Ectodermal cell (in vitro differentiated cells): Measurements from ENCODE around the gene ADSL.
"Not testable (repeated sequence)": the region's sequence is repeated elsewhere in the genome, so short reads cannot be mapped to it uniquely, and the experiment has no call there.

Source experiments
- H3K27ac ChIP-seq: 2 replicates; pipeline ENCODE4 v1.7.0; 2013; ENCODE audit warnings: mild to moderate bottlenecking, low read depth, low read length; ENCODE audit not compliant: insufficient read depth, poor library complexity, severe bottlenecking
- H3K27me3 ChIP-seq: 2 replicates; pipeline ENCODE4 v1.7.0; 2013; ENCODE audit warnings: mild to moderate bottlenecking, low read length; ENCODE audit not compliant: insufficient read depth, control insufficient read depth, poor library complexity, severe bottlenecking
- H3K36me3 ChIP-seq: one replicate; pipeline ENCODE4 v1.7.0; 2013; ENCODE audit warnings: low read length; ENCODE audit not compliant: control insufficient read depth, insufficient read depth
- H3K4me1 ChIP-seq: one replicate; pipeline ENCODE4 v1.7.0; 2013; ENCODE audit warnings: low read length; ENCODE audit not compliant: control insufficient read depth, insufficient read depth
- H3K4me3 ChIP-seq: 2 replicates; pipeline ENCODE4 v1.7.0; 2013; ENCODE audit warnings: low read depth, low read length, control low read depth; ENCODE audit not compliant: insufficient read depth
- H3K9me3 ChIP-seq: 2 replicates; pipeline ENCODE4 v1.7.0; 2013; ENCODE audit warnings: mild to moderate bottlenecking, low read length, moderate library complexity; ENCODE audit not compliant: control insufficient read depth
- WGBS, 2 experiments: methylation state at CpG; one replicate each; pipeline ENCODE4 v1.1.7; 2013; ENCODE audit warnings: missing lambda C conversion rate in 2 of 2; 5-methylcytosine and 5-hydroxymethylcytosine counted together

ADSL gene

GRCh38 chr22:40311646-40312045 is 34.7 kb upstream of the ADSL start:
- 91 to 95% methylated on average over 12 of the region's 12 CpGs for WGBS, 2 experiments
- H3K4me3 ChIP-seq, H3K4me1 ChIP-seq, H3K27ac ChIP-seq, H3K9me3 ChIP-seq, H3K27me3 ChIP-seq: not testable (repeated sequence)
- H3K36me3 ChIP-seq: peaks cover 60% of the 10 kb centered on the region

- Histone ChIP-seq H3K9me3 (no peaks in the 10 kb centered on the region), H3K4me3 (no peak overlapping the region), H3K27me3 (no peaks in the 10 kb centered on the region), H3K27ac (no peak overlapping the region), H3K4me1 (no peaks in the 10 kb centered on the region), H3K36me3 (peaks cover 62% of the 10 kb centered on the region)
- 89 to 94% methylated on average over 2 of the region's 2 CpGs for whole genome bisulfite sequencing, 2 experiments
These were observed 34.2 kb upstream of the ADSL start for GRCh38 chr22:40312050-40312449.

GRCh38 chr22:40313007-40313406 is 33.3 kb upstream of the ADSL start:
- Histone ChIP-seq H3K4me3 (no peak overlapping the region), H3K9me3 (no peaks in the 10 kb centered on the region), H3K4me1 (no peaks in the 10 kb centered on the region), H3K27me3 (no peaks in the 10 kb centered on the region), H3K36me3 (peaks cover 62% of the 10 kb centered on the region), H3K27ac (no peak overlapping the region)
- 88 to 92% methylated on average over 2 of the region's 2 CpGs for WGBS, 2 experiments

GRCh38 chr22:40314041-40314440 is 32.3 kb upstream of the ADSL start:
- no peak overlapping the region for H3K4me3 ChIP-seq
- peaks cover 52% of the 10 kb centered on the region for H3K36me3 ChIP-seq
- H3K27ac ChIP-seq: no peak overlapping the region
- H3K9me3 ChIP-seq: no peaks in the 10 kb centered on the region
- no peaks in the 10 kb centered on the region for H3K27me3 ChIP-seq
- H3K4me1 ChIP-seq: no peaks in the 10 kb centered on the region

- Histone ChIP-seq H3K9me3 (no peaks in the 10 kb centered on the region), H3K4me3 (no peak overlapping the region), H3K27me3 (no peaks in the 10 kb centered on the region), H3K4me1 (peaks cover 10% of the 10 kb centered on the region), H3K27ac (no peak overlapping the region), H3K36me3 (peaks cover 43% of the 10 kb centered on the region)
These were observed 25.6 kb upstream of the ADSL start for GRCh38 chr22:40320687-40321086.

- 94 to 98% methylated on average over 4 to 5 of the region's 5 CpGs for WGBS, 2 experiments
- Histone ChIP-seq H3K4me3 (no peak overlapping the region), H3K27ac (no peak overlapping the region), H3K4me1 (peaks cover 19% of the 10 kb centered on the region), H3K36me3 (peaks cover 32% of the 10 kb centered on the region), H3K9me3 (no peaks in the 10 kb centered on the region), H3K27me3 (no peaks in the 10 kb centered on the region)
These were observed 24.3 kb upstream of the ADSL start for GRCh38 chr22:40322021-40322420.

- no peaks in the 10 kb centered on the region for H3K27me3 ChIP-seq
- WGBS, 2 experiments: 95 to 97% methylated on average over 17 of the region's 17 CpGs
- no peaks in the 10 kb centered on the region for H3K9me3 ChIP-seq
- peaks cover 24% of the 10 kb centered on the region for H3K36me3 ChIP-seq
- no peak overlapping the region for H3K27ac ChIP-seq
- H3K4me3 ChIP-seq: no peak overlapping the region
- H3K4me1 ChIP-seq: peaks cover 22% of the 10 kb centered on the region
These were observed 23.4 kb upstream of the ADSL start for GRCh38 chr22:40322818-40323447.

- no peak overlapping the region for H3K27ac ChIP-seq
- 94 to 96% methylated on average over 7 of the region's 8 CpGs for WGBS, 2 experiments
- no peaks in the 10 kb centered on the region for H3K9me3 ChIP-seq
- peaks cover 24% of the 10 kb centered on the region for H3K36me3 ChIP-seq
- no peaks in the 10 kb centered on the region for H3K27me3 ChIP-seq
- H3K4me1 ChIP-seq: peaks cover 22% of the 10 kb centered on the region
- H3K4me3 ChIP-seq: no peak overlapping the region
These were observed 22.6 kb upstream of the ADSL start for GRCh38 chr22:40323681-40324171.

GRCh38 chr22:40324468-40325305 is 21.6 kb upstream of the ADSL start:
- Histone ChIP-seq H3K4me1 (peaks cover 22% of the 10 kb centered on the region), H3K4me3 (no peak overlapping the region), H3K27me3 (no peaks in the 10 kb centered on the region), H3K9me3 (no peaks in the 10 kb centered on the region), H3K36me3 (peaks cover 23% of the 10 kb centered on the region), H3K27ac (no peak overlapping the region)
- WGBS, 2 experiments: 91 to 92% methylated on average over 16 to 18 of the region's 19 CpGs

GRCh38 chr22:40325315-40325714 is 21.0 kb upstream of the ADSL start:
- Histone ChIP-seq H3K27ac (no peak overlapping the region), H3K4me1 (peaks cover 22% of the 10 kb centered on the region), H3K9me3 (no peaks in the 10 kb centered on the region), H3K27me3 (no peaks in the 10 kb centered on the region), H3K36me3 (peaks cover 17% of the 10 kb centered on the region), H3K4me3 (no peak overlapping the region)
- 82 to 85% methylated on average over 6 of the region's 6 CpGs for WGBS, 2 experiments
